Body of pancreas (tissue), 4 donors: ENCODE results near the gene SHROOM2.

Source experiments
- POLR2A ChIP-seq, 3 donors: fragments of 450-650 bp; IDR thresholded peaks; one replicate each; pipeline ENCODE4 v1.6.1; 2016; ENCODE audit warnings: antibody characterized with exemption in 3 of 3, mild to moderate bottlenecking in 2 of 3
- TF ChIP-seq, protein P1 (sequence below), 7 experiments: fragments of 450-650 bp in 4 of 7; fragments of 200-600 bp in 3 of 7; sonication (generic) in 3 of 7; IDR thresholded peaks; one replicate each; pipeline ENCODE4 v1.5.1; 2016 to 2019; ENCODE audit warnings: antibody characterized with exemption in 7 of 7

- no peak for TF ChIP-seq POLR2A (IDR thresholded peaks at IDR 0.05)
- TF ChIP-seq, protein P1, sequence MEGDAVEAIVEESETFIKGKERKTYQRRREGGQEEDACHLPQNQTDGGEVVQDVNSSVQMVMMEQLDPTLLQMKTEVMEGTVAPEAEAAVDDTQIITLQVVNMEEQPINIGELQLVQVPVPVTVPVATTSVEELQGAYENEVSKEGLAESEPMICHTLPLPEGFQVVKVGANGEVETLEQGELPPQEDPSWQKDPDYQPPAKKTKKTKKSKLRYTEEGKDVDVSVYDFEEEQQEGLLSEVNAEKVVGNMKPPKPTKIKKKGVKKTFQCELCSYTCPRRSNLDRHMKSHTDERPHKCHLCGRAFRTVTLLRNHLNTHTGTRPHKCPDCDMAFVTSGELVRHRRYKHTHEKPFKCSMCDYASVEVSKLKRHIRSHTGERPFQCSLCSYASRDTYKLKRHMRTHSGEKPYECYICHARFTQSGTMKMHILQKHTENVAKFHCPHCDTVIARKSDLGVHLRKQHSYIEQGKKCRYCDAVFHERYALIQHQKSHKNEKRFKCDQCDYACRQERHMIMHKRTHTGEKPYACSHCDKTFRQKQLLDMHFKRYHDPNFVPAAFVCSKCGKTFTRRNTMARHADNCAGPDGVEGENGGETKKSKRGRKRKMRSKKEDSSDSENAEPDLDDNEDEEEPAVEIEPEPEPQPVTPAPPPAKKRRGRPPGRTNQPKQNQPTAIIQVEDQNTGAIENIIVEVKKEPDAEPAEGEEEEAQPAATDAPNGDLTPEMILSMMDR (IDR thresholded peaks at IDR 0.05), result no peak
Observed at GRCh38 chrX:9807355-9808182, 21.3 kb downstream of the SHROOM2 start.
